ENCODE measurements around the gene CD99L2.

Gene CD99L2

DNA sequence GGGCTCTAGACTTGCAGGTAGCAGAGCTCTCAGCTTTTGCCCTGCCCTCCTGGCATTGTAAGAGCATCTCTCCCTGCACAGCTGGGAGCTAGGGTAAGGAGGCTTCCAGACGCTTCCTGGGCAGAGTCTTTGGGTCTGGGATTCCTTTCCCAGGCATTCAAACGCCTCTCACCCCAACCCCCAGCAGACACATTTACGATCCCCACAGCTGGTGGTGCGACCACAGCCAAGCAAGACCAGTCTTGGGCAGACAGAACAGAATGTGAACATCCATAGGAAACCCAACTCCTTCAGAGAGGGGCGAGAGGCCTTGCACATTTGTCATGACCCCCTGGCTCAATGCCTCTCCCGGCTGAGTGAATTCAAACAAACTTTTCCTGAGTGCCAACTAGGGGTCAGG is 38.1 kb upstream of the CD99L2 start:
- no peak overlapping the region for H3K4me3 ChIP-seq (ENCODE audit: low read depth, low read length)
- TF ChIP-seq MYC (IDR thresholded peaks at IDR 0.05; ENCODE audit: low read depth, low read length) (no peak), POLR2A (IDR thresholded peaks at IDR 0.05; ENCODE audit: extremely low read depth, insufficient read length) (no peak)
- TF ChIP-seq, protein P1, sequence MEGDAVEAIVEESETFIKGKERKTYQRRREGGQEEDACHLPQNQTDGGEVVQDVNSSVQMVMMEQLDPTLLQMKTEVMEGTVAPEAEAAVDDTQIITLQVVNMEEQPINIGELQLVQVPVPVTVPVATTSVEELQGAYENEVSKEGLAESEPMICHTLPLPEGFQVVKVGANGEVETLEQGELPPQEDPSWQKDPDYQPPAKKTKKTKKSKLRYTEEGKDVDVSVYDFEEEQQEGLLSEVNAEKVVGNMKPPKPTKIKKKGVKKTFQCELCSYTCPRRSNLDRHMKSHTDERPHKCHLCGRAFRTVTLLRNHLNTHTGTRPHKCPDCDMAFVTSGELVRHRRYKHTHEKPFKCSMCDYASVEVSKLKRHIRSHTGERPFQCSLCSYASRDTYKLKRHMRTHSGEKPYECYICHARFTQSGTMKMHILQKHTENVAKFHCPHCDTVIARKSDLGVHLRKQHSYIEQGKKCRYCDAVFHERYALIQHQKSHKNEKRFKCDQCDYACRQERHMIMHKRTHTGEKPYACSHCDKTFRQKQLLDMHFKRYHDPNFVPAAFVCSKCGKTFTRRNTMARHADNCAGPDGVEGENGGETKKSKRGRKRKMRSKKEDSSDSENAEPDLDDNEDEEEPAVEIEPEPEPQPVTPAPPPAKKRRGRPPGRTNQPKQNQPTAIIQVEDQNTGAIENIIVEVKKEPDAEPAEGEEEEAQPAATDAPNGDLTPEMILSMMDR (IDR thresholded peaks at IDR 0.05; ENCODE audit: low read depth, low read length) = no peak
- TF ChIP-seq, protein P2, sequence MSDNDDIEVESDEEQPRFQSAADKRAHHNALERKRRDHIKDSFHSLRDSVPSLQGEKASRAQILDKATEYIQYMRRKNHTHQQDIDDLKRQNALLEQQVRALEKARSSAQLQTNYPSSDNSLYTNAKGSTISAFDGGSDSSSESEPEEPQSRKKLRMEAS (IDR thresholded peaks at IDR 0.05; ENCODE audit: low read depth, low read length) = no peak
- DNase-seq (ENCODE audit: low read depth) = no peak

DNA sequence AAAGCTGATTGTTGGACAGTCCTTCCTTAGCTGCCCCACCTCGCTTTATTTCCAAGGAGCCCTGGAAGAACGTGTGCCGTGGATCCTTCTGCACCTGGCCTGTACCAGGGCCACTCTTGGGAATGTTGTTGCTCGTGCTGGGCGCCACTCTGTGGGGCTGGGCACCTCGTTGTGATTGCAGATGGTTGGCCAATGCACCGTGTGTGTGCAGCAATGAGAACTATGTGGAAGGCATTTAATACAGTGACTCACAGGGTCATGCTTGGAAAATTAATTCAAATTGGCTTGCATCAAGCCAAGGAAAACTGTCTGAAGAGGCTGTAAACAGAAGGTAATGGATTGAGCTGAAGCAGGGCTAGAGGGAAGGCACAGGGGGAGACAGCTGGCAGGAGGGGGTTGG is 37.0 kb upstream of the CD99L2 start:
- DNase-seq (ENCODE audit: low read depth) = no peak
- no peak overlapping the region for H3K4me3 ChIP-seq (ENCODE audit: low read depth, low read length)
- no peak for TF ChIP-seq POLR2A (IDR thresholded peaks at IDR 0.05; ENCODE audit: extremely low read depth, insufficient read length)
- no peak for TF ChIP-seq MYC (IDR thresholded peaks at IDR 0.05; ENCODE audit: low read depth, low read length)
- TF ChIP-seq, protein P1 (IDR thresholded peaks at IDR 0.05; ENCODE audit: low read depth, low read length) = no peak
- TF ChIP-seq, protein P2 (IDR thresholded peaks at IDR 0.05; ENCODE audit: low read depth, low read length) = no peak

DNA sequence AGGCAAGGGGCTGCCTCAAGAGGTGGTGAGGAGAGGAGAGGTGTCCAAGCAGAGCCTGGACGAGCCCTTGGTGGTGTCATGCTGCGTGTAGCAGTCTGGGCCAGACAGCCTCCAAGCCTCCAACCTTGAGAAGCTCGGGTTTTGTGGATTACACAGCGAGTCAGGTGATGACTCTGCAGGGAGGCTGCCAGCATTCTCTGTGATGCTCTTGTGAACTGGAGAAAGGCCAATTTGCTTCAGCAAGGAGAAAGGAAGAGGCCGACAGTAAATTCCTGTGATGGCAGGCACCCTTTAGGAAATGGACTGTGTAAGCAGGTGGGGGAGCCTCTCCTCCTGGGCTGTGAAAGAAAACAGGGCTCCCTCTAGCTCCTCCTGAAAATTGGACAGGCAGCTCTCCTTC is 36.0 kb upstream of the CD99L2 start:
- H3K4me3 ChIP-seq (ENCODE audit: low read depth, low read length) = no peak overlapping the region
- DNase-seq (ENCODE audit: low read depth) = no peak
- TF ChIP-seq, protein P2 (IDR thresholded peaks at IDR 0.05; ENCODE audit: low read depth, low read length) = no peak
- TF ChIP-seq, protein P1 (IDR thresholded peaks at IDR 0.05; ENCODE audit: low read depth, low read length) = no peak
- TF ChIP-seq MYC (IDR thresholded peaks at IDR 0.05; ENCODE audit: low read depth, low read length) (no peak), POLR2A (IDR thresholded peaks at IDR 0.05; ENCODE audit: extremely low read depth, insufficient read length) (no peak)

DNA sequence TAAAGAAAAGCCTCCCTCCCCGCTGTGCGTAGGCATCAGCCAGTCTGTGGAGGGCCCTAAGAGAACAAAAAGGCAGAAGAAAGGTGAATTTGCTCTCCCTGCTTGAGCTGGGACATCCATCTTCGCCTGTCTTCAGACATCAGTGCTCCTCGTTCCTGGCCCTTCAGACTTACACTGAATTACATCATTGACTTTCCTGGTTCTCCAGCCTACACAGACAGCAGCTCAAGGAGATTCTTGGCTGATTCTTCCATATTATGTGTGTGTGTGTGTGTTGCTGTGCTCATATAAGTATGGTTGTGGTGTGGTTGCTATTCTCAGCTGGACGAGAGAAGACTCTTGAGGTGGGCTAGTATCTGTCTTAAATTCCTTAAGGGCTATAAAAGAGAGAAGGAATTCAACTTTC is 35.5 kb upstream of the CD99L2 start:
- no peak overlapping the region for H3K4me3 ChIP-seq (ENCODE audit: low read depth, low read length)
- no peak for DNase-seq (ENCODE audit: low read depth)
- TF ChIP-seq, protein P1 (IDR thresholded peaks at IDR 0.05; ENCODE audit: low read depth, low read length) = no peak
- TF ChIP-seq, protein P2 (IDR thresholded peaks at IDR 0.05; ENCODE audit: low read depth, low read length) = no peak
- TF ChIP-seq POLR2A (IDR thresholded peaks at IDR 0.05; ENCODE audit: extremely low read depth, insufficient read length) (no peak), MYC (IDR thresholded peaks at IDR 0.05; ENCODE audit: low read depth, low read length) (no peak)

DNA sequence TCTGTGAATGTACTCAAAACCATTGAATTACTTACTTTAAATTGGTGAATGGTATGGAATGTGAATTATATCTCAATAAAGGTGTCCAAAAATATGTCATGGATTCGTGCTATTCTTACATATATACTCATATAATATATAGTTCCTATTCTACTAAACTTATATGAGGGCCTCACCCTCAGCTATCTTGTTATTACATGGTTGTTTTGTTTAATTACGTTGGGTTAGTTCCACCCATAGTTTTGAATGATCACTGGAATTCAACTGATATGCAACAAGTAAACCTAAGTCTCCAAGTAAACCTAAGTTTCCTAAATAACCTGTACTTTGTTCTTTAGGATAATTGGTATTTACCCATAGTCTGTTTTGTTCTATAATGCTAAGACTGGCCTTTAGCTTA is 30.6 kb upstream of the CD99L2 start:
- DNase-seq (ENCODE audit: low read depth) = no peak
- TF ChIP-seq, protein P2 (IDR thresholded peaks at IDR 0.05; ENCODE audit: low read depth, low read length) = no peak
- TF ChIP-seq MYC (IDR thresholded peaks at IDR 0.05; ENCODE audit: low read depth, low read length) (no peak), POLR2A (IDR thresholded peaks at IDR 0.05; ENCODE audit: extremely low read depth, insufficient read length) (no peak)
- TF ChIP-seq, protein P1 (IDR thresholded peaks at IDR 0.05; ENCODE audit: low read depth, low read length) = no peak
- no peak overlapping the region for H3K4me3 ChIP-seq (ENCODE audit: low read depth, low read length)

DNA sequence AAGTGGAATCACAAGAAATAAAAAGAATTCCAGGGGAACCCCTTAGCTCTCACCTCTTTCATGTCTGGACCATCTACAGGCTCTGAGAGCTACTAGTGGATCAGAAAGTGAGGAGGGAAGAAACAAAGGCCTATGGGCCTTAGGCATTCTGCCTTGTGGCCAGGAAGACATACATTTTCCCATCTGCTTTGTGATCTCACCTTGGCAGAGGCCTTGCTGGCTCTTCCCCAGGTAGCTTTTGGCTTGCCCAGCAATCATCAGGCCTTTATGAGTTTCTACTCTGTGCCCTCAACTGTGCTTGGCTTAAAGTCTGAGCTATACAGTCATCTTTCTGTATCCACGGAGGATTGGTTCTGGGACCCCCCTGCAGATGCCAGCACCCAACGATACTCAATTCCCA is 28.3 kb upstream of the CD99L2 start:
- TF ChIP-seq, protein P1 (IDR thresholded peaks at IDR 0.05; ENCODE audit: low read depth, low read length) = no peak
- TF ChIP-seq POLR2A (IDR thresholded peaks at IDR 0.05; ENCODE audit: extremely low read depth, insufficient read length) (no peak), MYC (IDR thresholded peaks at IDR 0.05; ENCODE audit: low read depth, low read length) (no peak)
- TF ChIP-seq, protein P2 (IDR thresholded peaks at IDR 0.05; ENCODE audit: low read depth, low read length) = no peak
- H3K4me3 ChIP-seq (ENCODE audit: low read depth, low read length) = no peak overlapping the region
- DNase-seq (ENCODE audit: low read depth) = no peak
